ENCODE results near the gene CBY1.

The CBY1 gene

DNA sequence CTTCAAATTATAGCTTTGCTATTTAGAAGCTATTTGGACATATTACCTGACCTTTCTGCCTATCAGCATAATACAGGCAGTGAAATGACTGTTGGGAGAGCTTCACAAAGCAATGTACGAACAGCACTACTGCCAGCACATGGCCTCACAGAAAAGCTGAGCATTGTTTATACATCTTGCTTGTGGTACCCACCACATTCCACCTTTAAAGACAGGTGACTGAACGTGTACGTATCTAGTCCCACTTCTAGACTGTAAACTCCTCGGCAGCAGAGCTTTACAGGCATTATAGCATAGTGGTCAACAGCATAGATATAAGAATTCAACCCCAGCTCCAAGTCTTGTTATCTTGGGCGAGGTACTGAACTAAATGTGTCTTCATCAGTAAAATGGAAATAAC, 42.7 kb downstream of the CBY1 start:
- no peak for FAIRE-seq
- no peak for DNase-seq (ENCODE audit: insufficient read length, low spot score)
- TF ChIP-seq SPI1 (IDR thresholded peaks at IDR 0.05; ENCODE audit: low read depth, low read length) = no peak
- no peak for TF ChIP-seq TAF1 (IDR thresholded peaks at IDR 0.05; ENCODE audit: low read depth, low read length)
- TF ChIP-seq POLR2AphosphoS5 (IDR thresholded peaks at IDR 0.05; ENCODE audit: low read depth, low read length) = no peak
- no peak for TF ChIP-seq POLR2A (IDR thresholded peaks at IDR 0.05; ENCODE audit: low read depth, low read length)
- TF ChIP-seq PAX5 (IDR thresholded peaks at IDR 0.05; ENCODE audit: insufficient read depth, low read length, severe bottlenecking) = no peak
- TF ChIP-seq POU2F2 (IDR thresholded peaks at IDR 0.05; ENCODE audit: low read depth, low read length) = no peak

DNA sequence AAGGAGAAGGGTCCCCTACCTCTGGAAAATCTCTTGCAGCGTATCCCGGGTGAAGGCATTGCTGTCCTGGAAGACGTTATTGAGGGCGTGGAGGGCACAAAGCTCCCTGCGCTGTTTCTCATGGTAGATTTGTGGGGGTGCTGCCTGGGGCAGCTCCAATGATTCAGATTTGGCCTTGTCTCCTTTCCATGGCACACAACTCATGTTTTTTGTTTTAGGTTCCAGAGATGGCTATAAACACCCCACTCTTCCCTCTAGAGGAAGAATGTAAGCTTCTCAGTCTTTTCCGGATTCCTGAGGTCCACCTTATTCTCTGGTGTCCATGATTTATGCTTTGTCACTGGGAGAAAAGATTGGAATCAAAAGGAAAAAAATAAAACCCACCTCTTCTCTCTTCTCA, 43.3 kb downstream of the CBY1 start:
- TF ChIP-seq POLR2A (IDR thresholded peaks at IDR 0.05; ENCODE audit: low read depth, low read length) (no peak), PAX5 (IDR thresholded peaks at IDR 0.05; ENCODE audit: insufficient read depth, low read length, severe bottlenecking) (no peak), POU2F2 (IDR thresholded peaks at IDR 0.05; ENCODE audit: low read depth, low read length) (no peak), SPI1 (IDR thresholded peaks at IDR 0.05; ENCODE audit: low read depth, low read length) (no peak), POLR2AphosphoS5 (IDR thresholded peaks at IDR 0.05; ENCODE audit: low read depth, low read length) (no peak), TAF1 (IDR thresholded peaks at IDR 0.05; ENCODE audit: low read depth, low read length) (no peak)
- FAIRE-seq (no peak), DNase-seq (ENCODE audit: insufficient read length, low spot score) (no peak)

DNA sequence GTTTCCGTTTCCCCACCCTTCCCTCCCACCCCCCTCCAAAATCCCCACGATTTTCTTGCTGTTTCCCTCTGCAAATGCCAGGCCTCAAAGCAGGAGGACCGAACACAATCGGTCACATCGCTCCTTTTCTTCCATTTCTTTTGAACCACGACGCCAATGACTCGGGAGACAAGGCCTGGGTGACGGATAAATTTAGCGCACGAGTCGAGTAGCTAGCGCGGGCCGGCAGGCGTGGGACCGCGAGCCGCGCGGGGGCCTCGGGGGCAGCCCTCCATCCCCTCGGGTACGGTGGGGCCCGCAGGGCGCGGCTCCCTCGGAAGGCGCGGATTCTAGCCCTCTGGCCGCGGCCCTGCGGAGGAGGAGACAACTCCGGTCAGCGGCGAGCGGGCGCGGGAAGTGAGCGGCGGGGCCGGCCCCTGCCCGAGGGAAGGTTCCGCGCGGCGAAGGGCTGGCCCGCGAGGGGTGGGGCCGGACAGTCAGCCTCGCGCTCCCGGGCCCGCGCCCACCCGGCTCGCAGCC, 43.9 kb downstream of the CBY1 start:
- TF ChIP-seq POLR2AphosphoS5 (IDR thresholded peaks at IDR 0.05; ENCODE audit: low read depth, low read length) = no peak
- TF ChIP-seq SPI1 (IDR thresholded peaks at IDR 0.05; ENCODE audit: low read depth, low read length) = no peak
- TF ChIP-seq TAF1 (IDR thresholded peaks at IDR 0.05; ENCODE audit: low read depth, low read length) = no peak
- TF ChIP-seq POU2F2 (IDR thresholded peaks at IDR 0.05; ENCODE audit: low read depth, low read length) = no peak
- no peak for TF ChIP-seq POLR2A (IDR thresholded peaks at IDR 0.05; ENCODE audit: low read depth, low read length)
- TF ChIP-seq PAX5 (IDR thresholded peaks at IDR 0.05; ENCODE audit: insufficient read depth, low read length, severe bottlenecking) = no peak
- FAIRE-seq (no peak), DNase-seq (ENCODE audit: insufficient read length, low spot score) (no peak)

DNA sequence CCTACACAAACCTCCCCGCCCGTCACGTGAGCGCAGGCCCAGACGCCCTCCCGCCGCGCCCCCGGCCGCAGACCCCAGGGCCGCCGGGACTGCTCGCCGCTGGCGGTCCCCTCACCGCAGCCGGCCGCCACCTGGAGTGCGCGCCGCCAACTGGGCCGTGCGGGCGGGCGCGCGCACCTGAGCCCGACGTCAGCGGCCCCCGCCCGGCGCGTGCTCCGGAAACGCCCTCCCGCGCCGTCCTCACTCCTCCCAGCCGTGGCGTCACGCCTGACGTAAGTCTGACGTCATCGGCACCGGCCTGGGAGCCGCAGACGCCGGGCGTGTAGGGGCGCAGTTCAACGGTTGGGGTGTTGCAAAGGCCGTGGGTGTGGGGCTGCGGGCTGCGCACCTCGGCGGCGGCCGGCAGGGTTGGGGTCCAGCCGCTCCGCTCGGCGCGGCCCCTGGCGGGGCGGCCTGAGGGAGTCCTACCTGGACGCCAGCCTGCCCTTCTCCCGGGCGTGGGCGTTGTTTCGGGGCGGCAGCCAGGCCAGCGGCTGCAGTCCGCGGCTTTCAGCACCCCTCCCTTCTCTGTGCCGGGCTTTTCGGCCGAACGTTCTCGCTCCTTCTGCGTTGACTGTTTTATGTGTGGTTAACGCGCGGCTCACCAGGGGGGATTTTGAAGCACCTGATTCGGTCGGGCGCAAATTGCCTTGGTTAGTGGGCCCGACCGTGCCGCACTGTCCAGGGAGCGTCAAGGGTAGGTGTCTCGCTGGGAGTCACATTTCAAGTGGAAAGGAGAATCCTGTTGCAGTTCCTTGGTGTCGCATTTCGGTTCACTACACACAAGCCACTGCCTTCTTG, 44.6 kb downstream of the CBY1 start, which contains the start of gene JOSD1:
TSS of gene JOSD1 (minus strand) at position 155 of the 840 bp plus-strand sequence. CDS start 956 bp downstream, outside the sequence.
- DNase-seq (ENCODE audit: insufficient read length, low spot score) (peak; percentile 89), FAIRE-seq (peak; percentile 99)
- TF ChIP-seq POLR2A (IDR thresholded peaks at IDR 0.05; ENCODE audit: low read depth, low read length) = peak; percentile 63
- no peak; the same call in 1 of the 2 replicates for TF ChIP-seq TAF1 (IDR thresholded peaks at IDR 0.05; ENCODE audit: low read depth, low read length)
- peak; percentile 36; the same call in 1 of the 2 replicates for TF ChIP-seq POU2F2 (IDR thresholded peaks at IDR 0.05; ENCODE audit: low read depth, low read length)
- peak; percentile 77; the same call in 1 of the 2 replicates for TF ChIP-seq POLR2AphosphoS5 (IDR thresholded peaks at IDR 0.05; ENCODE audit: low read depth, low read length)
- no peak for TF ChIP-seq PAX5 (IDR thresholded peaks at IDR 0.05; ENCODE audit: insufficient read depth, low read length, severe bottlenecking)
- TF ChIP-seq SPI1 (IDR thresholded peaks at IDR 0.05; ENCODE audit: low read depth, low read length) = no peak

DNA sequence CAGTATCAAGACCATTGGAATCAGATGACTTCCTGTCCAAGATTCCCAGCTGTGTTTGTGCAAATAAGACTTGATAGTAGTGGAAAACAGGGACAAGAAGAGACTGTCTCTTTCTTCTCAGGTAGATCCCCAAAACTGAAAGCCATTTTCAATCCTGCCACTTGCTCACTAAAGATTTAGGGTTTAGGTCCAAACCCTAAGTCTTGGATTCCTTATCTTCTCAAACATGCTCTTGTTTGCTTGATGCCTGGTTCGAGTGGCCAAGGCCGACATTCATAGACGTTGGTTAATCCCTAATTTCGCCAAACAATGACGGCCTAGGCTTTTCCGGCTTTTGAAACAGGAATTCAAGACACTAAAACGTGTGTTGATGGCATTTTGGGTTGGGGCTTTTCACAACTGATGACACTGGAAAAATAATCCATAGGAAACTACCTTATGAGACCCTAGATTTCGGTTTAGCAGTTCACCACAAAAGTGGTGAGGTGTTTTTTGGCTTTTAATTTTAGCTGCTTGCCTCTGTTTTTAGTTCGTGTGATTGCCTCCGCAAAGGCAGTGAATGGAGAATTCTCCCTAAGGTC, 48.3 kb downstream of the CBY1 start:
- DNase-seq (ENCODE audit: insufficient read length, low spot score) = no peak
- no peak for FAIRE-seq
- TF ChIP-seq PAX5 (IDR thresholded peaks at IDR 0.05; ENCODE audit: insufficient read depth, low read length, severe bottlenecking) (no peak), POLR2A (IDR thresholded peaks at IDR 0.05; ENCODE audit: low read depth, low read length) (no peak), POLR2AphosphoS5 (IDR thresholded peaks at IDR 0.05; ENCODE audit: low read depth, low read length) (no peak), SPI1 (IDR thresholded peaks at IDR 0.05; ENCODE audit: low read depth, low read length) (no peak), POU2F2 (IDR thresholded peaks at IDR 0.05; ENCODE audit: low read depth, low read length) (no peak), TAF1 (IDR thresholded peaks at IDR 0.05; ENCODE audit: low read depth, low read length) (no peak)

DNA sequence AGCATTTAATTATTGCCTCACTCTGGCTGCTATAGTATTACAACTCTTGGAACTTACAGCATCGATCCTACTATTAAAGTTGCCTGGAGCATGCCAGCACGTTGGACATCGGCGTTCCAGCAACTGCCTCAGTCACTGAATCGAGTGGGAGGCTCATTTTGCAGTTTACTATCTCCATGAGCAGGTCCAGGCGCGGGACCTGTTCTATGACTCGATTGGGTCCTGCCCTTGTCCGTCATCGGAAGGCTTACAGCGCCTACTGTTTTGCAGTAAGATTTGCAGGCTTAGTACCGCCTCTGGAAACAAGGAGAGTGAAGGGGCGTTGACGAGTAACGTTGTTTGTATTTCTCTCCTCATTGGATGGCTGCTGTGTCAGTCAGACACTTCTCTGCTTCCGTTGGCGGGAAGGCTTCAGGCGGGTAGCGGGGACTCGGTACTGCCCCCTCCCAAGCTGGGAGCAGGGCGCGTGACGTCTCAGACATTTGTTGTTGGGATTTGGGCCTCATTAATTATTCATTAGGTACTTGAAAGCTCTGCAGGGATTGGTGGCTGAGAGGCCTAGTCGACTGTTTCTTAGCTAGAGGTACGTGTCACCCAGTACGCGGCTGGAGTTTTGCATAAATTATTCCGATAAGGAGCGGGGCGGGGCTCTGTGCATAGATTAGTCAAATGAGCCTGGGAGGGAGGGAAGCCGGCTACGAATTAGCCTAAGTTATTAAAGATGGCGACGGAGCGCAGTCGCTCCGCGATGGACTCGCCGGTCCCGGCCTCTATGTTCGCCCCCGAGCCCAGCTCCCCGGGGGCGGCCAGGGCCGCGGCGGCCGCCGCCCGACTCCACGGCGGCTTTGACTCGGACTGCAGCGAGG, 49.0 kb downstream of the CBY1 start, which contains the start of gene GTPBP1:
TSS of gene GTPBP1 (plus strand) at position 710 of the 866 bp plus-strand sequence. CDS start at position 722, 12 bp downstream.
- DNase-seq (ENCODE audit: insufficient read length, low spot score) (peak; percentile 84), FAIRE-seq (peak; percentile 100)
- TF ChIP-seq SPI1 (IDR thresholded peaks at IDR 0.05; ENCODE audit: low read depth, low read length) (no peak), TAF1 (IDR thresholded peaks at IDR 0.05; ENCODE audit: low read depth, low read length) (peak; percentile 93), PAX5 (IDR thresholded peaks at IDR 0.05; ENCODE audit: insufficient read depth, low read length, severe bottlenecking) (peak; percentile 79), POLR2AphosphoS5 (IDR thresholded peaks at IDR 0.05; ENCODE audit: low read depth, low read length) (peak; percentile 63), POLR2A (IDR thresholded peaks at IDR 0.05; ENCODE audit: low read depth, low read length) (peak; percentile 82), POU2F2 (IDR thresholded peaks at IDR 0.05; ENCODE audit: low read depth, low read length) (peak; percentile 97)

DNA sequence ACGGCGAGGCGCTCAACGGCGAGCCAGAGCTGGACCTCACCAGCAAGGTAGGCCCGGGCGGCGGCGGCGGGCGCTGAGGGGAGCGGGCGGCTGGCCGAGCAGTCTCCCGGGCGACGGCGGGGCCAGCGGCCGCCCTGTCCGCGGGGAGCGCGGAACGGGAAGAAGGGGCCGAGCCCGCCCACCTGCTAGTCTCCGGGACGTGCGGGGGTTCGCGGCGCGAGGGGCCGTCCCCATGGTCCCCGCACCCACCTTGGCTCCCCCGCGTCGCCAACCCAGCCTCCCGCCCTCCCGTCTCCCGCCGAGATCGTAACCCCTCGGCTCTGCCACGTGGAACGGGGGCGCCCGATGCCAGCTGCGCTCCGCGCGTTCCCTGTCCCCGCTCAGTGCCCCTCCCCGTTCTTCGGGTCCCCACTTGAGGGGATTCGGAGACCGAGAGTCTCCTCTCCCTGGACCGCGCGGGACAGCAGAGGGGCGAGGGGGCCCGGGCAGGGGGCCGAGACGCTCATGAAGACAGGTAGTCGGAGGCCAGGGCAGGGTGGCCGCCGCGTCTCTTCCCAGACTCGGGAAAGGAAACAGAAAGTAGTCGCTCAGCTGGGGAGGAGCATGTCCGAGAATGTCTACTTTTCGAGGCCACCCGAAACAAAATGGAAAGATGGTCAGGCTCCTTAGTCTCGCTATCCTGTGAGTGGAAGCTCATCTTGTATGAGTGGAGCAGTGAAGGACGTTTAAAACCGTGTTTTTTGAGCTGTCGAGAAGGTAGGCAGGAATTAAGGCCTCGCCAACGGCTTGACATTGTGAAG, 49.9 kb downstream of the CBY1 start:
- FAIRE-seq = no peak
- DNase-seq (ENCODE audit: insufficient read length, low spot score) = no peak
- no peak for TF ChIP-seq TAF1 (IDR thresholded peaks at IDR 0.05; ENCODE audit: low read depth, low read length)
- TF ChIP-seq POLR2AphosphoS5 (IDR thresholded peaks at IDR 0.05; ENCODE audit: low read depth, low read length) = no peak
- TF ChIP-seq SPI1 (IDR thresholded peaks at IDR 0.05; ENCODE audit: low read depth, low read length) = no peak
- no peak for TF ChIP-seq POU2F2 (IDR thresholded peaks at IDR 0.05; ENCODE audit: low read depth, low read length)
- no peak for TF ChIP-seq PAX5 (IDR thresholded peaks at IDR 0.05; ENCODE audit: insufficient read depth, low read length, severe bottlenecking)
- TF ChIP-seq POLR2A (IDR thresholded peaks at IDR 0.05; ENCODE audit: low read depth, low read length) = no peak

DNA sequence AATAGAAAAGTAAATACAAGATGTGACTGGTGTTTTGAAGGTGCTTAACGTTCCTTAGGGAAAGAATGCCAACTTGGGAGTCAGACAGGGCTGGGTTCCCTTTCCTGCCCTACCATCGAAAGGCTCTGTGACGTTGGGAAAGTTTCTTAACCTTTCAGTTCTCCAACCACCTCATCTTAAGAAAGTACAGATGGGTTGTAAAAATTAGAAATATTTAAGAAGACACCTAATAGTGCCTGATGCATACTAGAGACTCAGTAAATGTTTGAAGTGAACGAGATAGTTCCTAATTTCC, 50.4 kb downstream of the CBY1 start:
- FAIRE-seq (peak; percentile 43), DNase-seq (ENCODE audit: insufficient read length, low spot score) (no peak)
- TF ChIP-seq TAF1 (IDR thresholded peaks at IDR 0.05; ENCODE audit: low read depth, low read length) = no peak
- no peak for TF ChIP-seq POU2F2 (IDR thresholded peaks at IDR 0.05; ENCODE audit: low read depth, low read length)
- TF ChIP-seq POLR2AphosphoS5 (IDR thresholded peaks at IDR 0.05; ENCODE audit: low read depth, low read length) = no peak
